CD4-positive, alpha-beta T cell (primary cell): ENCODE results near the gene FGF19. TPM values are rescaled to one million over a fixed set of nuclear protein-coding genes. Genes with fewer than 3 reads are reported as not detected.

Experiments used
- ATAC-seq: fragments of 200-7000 bp; cut with Tn5 transposase; one replicate; pipeline ENCODE4 v1.10.0; 2022; ENCODE audit warnings: mild to moderate bottlenecking; ENCODE audit not compliant: poor library complexity
- CTCF ChIA-PET: fragments of 350-600 bp; sonication (Branson Sonifier 250); formaldehyde crosslinking; loops from one replicate; lab custom pipeline; 2021; ENCODE audit warnings: antibody characterized with exemption, inconsistent platforms; lab: Charles Lee
- POLR2A ChIA-PET: fragments of 350-600 bp; sonication (Branson Sonifier 250); formaldehyde crosslinking; loops from one replicate; lab custom pipeline; 2021; ENCODE audit warnings: antibody characterized with exemption, inconsistent platforms; lab: Charles Lee
- DNase-seq, 14 experiments: peaks; one replicate each; pipeline ENCODE4 v3.0.0-alpha.2; 2013 to 2020; ENCODE audit warnings: mixed read lengths in 2 of 14
- H3K27ac ChIP-seq, 2 donors: one replicate each; pipeline versions ENCODE4 v1.5.1 to v1.7.0; 2013; ENCODE audit warnings: low read length in 2 of 2, low read depth in 1 of 2, mild to moderate bottlenecking in 1 of 2
- H3K27me3 ChIP-seq, 2 experiments: 1 replicate in 1 of 2; 2 replicates in 1 of 2; pipeline versions ENCODE4 v1.6.1 to v1.7.0; 2013; ENCODE audit warnings: low read length in 2 of 2, control low read depth in 1 of 2, mild to moderate bottlenecking in 1 of 2, moderate library complexity in 1 of 2; ENCODE audit not compliant: insufficient read depth in 2 of 2, control insufficient read depth in 1 of 2
- H3K36me3 ChIP-seq: one replicate; pipeline ENCODE4 v1.6.1; 2013; ENCODE audit warnings: low read length, control low read depth; ENCODE audit not compliant: insufficient read depth
- H3K4me1 ChIP-seq: one replicate; pipeline ENCODE4 v1.6.1; 2013; ENCODE audit warnings: low read length, control low read depth; ENCODE audit not compliant: insufficient read depth
- H3K4me3 ChIP-seq: one replicate; pipeline ENCODE4 v1.5.1; 2013; ENCODE audit warnings: mild to moderate bottlenecking, low read length, moderate library complexity
- H3K9me3 ChIP-seq, 2 experiments: 1 replicate in 1 of 2; 2 replicates in 1 of 2; pipeline versions ENCODE4 v1.6.1 to v1.7.0; 2013; ENCODE audit warnings: low read length in 2 of 2, mild to moderate bottlenecking in 2 of 2, control low read depth in 1 of 2, moderate library complexity in 1 of 2; ENCODE audit not compliant: control insufficient read depth in 1 of 2, insufficient read depth in 1 of 2
- H3K27ac Mint-ChIP-seq: one replicate; pipeline ENCODE4 v1.8.0; 2020; ENCODE audit warnings: mixed read lengths
- H3K27me3 Mint-ChIP-seq: one replicate; pipeline ENCODE4 v1.8.0; 2021; ENCODE audit warnings: mixed read lengths
- H3K36me3 Mint-ChIP-seq: one replicate; pipeline ENCODE4 v1.8.0; 2021; ENCODE audit warnings: low read depth, mixed read lengths
- H3K4me1 Mint-ChIP-seq: one replicate; pipeline ENCODE4 v1.8.0; 2021; ENCODE audit warnings: low read depth, mixed read lengths
- H3K4me3 Mint-ChIP-seq: one replicate; pipeline ENCODE4 v1.8.0; 2020; ENCODE audit warnings: mild to moderate bottlenecking, mixed read lengths
- H3K9me3 Mint-ChIP-seq: one replicate; pipeline ENCODE4 v1.8.0; 2020; ENCODE audit warnings: mixed read lengths
- intact Hi-C, 2 experiments: fragments of 100-400 bp; cut with DNase I in 1 of 2; cut with micrococcal nuclease in 1 of 2; formaldehyde crosslinking; loops; one replicate each; pipeline versions ENCODE4 v1.15.1 to v1.9.0; 2023 to 2025; cut with DNase I, micrococcal nuclease
- total RNA-seq, 174 experiments: library from RNA in 2 of 174; stranded (reverse) in 2 of 174; gene quantifications; one replicate each; pipeline ENCODE4 v1.2.3 and lab custom pipeline; 2021 to 2026
- TF ChIP-seq, protein P1 (sequence below): fragments of 200-600 bp; IDR thresholded peaks from one replicate; pipeline ENCODE4 v1.8.0; 2022; ENCODE audit warnings: antibody characterized with exemption, mild to moderate bottlenecking

Gene FGF19
- total RNA-seq, 2 experiments from 2014 or later: not detected

DNA sequence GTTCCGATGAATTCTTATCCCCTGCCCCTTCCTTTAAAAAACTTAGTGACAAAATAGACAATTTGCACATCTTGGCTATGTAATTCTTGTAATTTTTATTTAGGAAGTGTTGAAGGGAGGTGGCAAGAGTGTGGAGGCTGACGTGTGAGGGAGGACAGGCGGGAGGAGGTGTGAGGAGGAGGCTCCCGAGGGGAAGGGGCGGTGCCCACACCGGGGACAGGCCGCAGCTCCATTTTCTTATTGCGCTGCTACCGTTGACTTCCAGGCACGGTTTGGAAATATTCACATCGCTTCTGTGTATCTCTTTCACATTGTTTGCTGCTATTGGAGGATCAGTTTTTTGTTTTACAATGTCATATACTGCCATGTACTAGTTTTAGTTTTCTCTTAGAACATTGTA, 50.8 kb downstream of the FGF19 start:
- Histone ChIP-seq H3K27me3 (no peaks in the 10 kb centered on the region), H3K27ac (no peak overlapping the region), H3K4me3 (no peak overlapping the region), H3K36me3 (no peaks in the 10 kb centered on the region), H3K9me3 (no peaks in the 10 kb centered on the region), H3K4me1 (no peaks in the 10 kb centered on the region)
- Mint-ChIP-seq H3K9me3 (no peaks in the 10 kb centered on the region), H3K36me3 (peaks cover 5% of the 10 kb centered on the region), H3K4me3 (no peak overlapping the region), H3K4me1 (no peaks in the 10 kb centered on the region), H3K27ac (no peak overlapping the region), H3K27me3 (no peaks in the 10 kb centered on the region)
- POLR2A ChIA-PET: no interaction called here
- DNase-seq: no peak
- CTCF ChIA-PET: no interaction called here
- intact Hi-C loops: no loop called here
- no peak for ATAC-seq
- TF ChIP-seq, protein P1, sequence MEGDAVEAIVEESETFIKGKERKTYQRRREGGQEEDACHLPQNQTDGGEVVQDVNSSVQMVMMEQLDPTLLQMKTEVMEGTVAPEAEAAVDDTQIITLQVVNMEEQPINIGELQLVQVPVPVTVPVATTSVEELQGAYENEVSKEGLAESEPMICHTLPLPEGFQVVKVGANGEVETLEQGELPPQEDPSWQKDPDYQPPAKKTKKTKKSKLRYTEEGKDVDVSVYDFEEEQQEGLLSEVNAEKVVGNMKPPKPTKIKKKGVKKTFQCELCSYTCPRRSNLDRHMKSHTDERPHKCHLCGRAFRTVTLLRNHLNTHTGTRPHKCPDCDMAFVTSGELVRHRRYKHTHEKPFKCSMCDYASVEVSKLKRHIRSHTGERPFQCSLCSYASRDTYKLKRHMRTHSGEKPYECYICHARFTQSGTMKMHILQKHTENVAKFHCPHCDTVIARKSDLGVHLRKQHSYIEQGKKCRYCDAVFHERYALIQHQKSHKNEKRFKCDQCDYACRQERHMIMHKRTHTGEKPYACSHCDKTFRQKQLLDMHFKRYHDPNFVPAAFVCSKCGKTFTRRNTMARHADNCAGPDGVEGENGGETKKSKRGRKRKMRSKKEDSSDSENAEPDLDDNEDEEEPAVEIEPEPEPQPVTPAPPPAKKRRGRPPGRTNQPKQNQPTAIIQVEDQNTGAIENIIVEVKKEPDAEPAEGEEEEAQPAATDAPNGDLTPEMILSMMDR: no peak

DNA sequence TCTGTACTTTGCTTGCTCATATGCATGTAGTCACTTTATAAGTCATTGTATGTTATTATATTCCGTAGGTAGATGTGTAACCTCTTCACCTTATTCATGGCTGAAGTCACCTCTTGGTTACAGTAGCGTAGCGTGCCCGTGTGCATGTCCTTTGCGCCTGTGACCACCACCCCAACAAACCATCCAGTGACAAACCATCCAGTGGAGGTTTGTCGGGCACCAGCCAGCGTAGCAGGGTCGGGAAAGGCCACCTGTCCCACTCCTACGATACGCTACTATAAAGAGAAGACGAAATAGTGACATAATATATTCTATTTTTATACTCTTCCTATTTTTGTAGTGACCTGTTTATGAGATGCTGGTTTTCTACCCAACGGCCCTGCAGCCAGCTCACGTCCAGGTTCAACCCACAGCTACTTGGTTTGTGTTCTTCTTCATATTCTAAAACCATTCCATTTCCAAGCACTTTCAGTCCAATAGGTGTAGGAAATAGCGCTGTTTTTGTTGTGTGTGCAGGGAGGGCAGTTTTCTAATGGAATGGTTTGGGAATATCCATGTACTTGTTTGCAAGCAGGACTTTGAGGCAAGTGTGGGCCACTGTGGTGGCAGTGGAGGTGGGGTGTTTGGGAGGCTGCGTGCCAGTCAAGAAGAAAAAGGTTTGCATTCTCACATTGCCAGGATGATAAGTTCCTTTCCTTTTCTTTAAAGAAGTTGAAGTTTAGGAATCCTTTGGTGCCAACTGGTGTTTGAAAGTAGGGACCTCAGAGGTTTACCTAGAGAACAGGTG, 51.8 kb downstream of the FGF19 start:
- POLR2A ChIA-PET: no interaction called here
- Histone ChIP-seq H3K9me3 (no peaks in the 10 kb centered on the region), H3K27ac (no peak overlapping the region), H3K4me3 (no peak overlapping the region), H3K27me3 (no peaks in the 10 kb centered on the region), H3K4me1 (no peaks in the 10 kb centered on the region), H3K36me3 (no peaks in the 10 kb centered on the region)
- H3K36me3 Mint-ChIP-seq: peaks cover 5% of the 10 kb centered on the region
- H3K27ac Mint-ChIP-seq: no peak overlapping the region
- TF ChIP-seq, protein P1: no peak
- ATAC-seq (no peak), DNase-seq (no peak)
- H3K4me3 Mint-ChIP-seq: no peak overlapping the region
- intact Hi-C loops: no loop called here
- no peaks in the 10 kb centered on the region for H3K4me1 Mint-ChIP-seq
- H3K9me3 Mint-ChIP-seq: no peaks in the 10 kb centered on the region
- no peaks in the 10 kb centered on the region for H3K27me3 Mint-ChIP-seq
- CTCF ChIA-PET: no interaction called here

DNA sequence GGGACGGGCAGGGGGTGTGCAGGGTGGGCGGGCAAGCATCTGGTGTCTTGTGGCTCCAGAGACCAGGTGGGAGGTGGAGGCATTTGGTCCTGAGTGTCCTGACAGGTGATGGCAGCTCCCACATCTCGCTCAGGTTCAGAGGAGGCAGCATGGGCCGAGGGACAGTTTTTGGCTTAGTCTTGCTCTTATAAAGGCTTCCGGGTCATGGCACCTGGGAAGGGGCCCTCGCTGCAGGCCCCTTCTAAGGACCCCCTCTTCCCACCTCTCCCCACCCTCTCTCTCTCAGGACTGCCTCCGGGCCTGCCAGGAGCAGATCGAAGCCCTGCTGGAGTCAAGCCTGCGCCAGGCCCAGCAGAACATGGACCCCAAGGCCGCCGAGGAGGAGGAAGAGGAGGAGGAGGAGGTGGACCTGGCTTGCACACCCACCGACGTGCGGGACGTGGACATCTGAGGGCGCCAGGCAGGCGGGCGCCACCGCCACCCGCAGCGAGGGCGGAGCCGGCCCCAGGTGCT, 52.9 kb downstream of the FGF19 start:
- ATAC-seq (no peak), DNase-seq (no peak)
- no peak overlapping the region for H3K27ac ChIP-seq
- no peak overlapping the region for H3K4me3 ChIP-seq
- CTCF ChIA-PET: no interaction called here
- no peaks in the 10 kb centered on the region for H3K36me3 ChIP-seq
- TF ChIP-seq, protein P1: no peak
- H3K9me3 ChIP-seq: no peaks in the 10 kb centered on the region
- no peaks in the 10 kb centered on the region for H3K27me3 ChIP-seq
- H3K4me1 ChIP-seq: no peaks in the 10 kb centered on the region
- no peaks in the 10 kb centered on the region for H3K9me3 Mint-ChIP-seq
- POLR2A ChIA-PET: no interaction called here
- intact Hi-C loops: no loop called here
- peaks cover 5% of the 10 kb centered on the region for H3K36me3 Mint-ChIP-seq
- H3K4me1 Mint-ChIP-seq: no peaks in the 10 kb centered on the region
- no peak overlapping the region for H3K27ac Mint-ChIP-seq
- no peak overlapping the region for H3K4me3 Mint-ChIP-seq
- H3K27me3 Mint-ChIP-seq: no peaks in the 10 kb centered on the region
